Duodenal mucosa (tissue), 2 donors: ENCODE measurements around the gene ERGIC1.
"Not testable (repeated sequence)": the region's sequence is repeated elsewhere in the genome, so short reads cannot be mapped to it uniquely, and the experiment has no call there.

Experiments
- H3K27ac ChIP-seq: one replicate; pipeline ENCODE4 v1.7.0; 2013; ENCODE audit warnings: low read depth, low read length
- H3K27me3 ChIP-seq, 2 donors: one replicate each; pipeline ENCODE4 v1.7.0; 2013; ENCODE audit warnings: low read length in 2 of 2, control low read depth in 1 of 2; ENCODE audit not compliant: insufficient read depth in 2 of 2, control insufficient read depth in 1 of 2
- H3K36me3 ChIP-seq, 2 donors: one replicate each; pipeline ENCODE4 v1.7.0; 2013; ENCODE audit warnings: low read length in 2 of 2, control low read depth in 1 of 2; ENCODE audit not compliant: insufficient read depth in 2 of 2, control insufficient read depth in 1 of 2
- H3K4me1 ChIP-seq, 2 donors: one replicate each; pipeline ENCODE4 v1.7.0; 2013; ENCODE audit warnings: low read length in 2 of 2, control low read depth in 1 of 2; ENCODE audit not compliant: insufficient read depth in 2 of 2, control insufficient read depth in 1 of 2
- H3K4me3 ChIP-seq, 2 donors: one replicate each; pipeline ENCODE4 v1.7.0; 2013; ENCODE audit warnings: low read length in 2 of 2, low read depth in 1 of 2
- H3K9ac ChIP-seq, 2 donors: one replicate each; pipeline ENCODE4 v1.7.0; 2013; ENCODE audit warnings: low read length in 2 of 2, low read depth in 1 of 2
- H3K9me3 ChIP-seq, 2 donors: one replicate each; pipeline ENCODE4 v1.7.0; 2013; ENCODE audit warnings: low read length in 2 of 2, control low read depth in 1 of 2; ENCODE audit not compliant: control insufficient read depth in 1 of 2

Gene ERGIC1

GRCh38 chr5:172890659-172891058 lies 56.6 kb downstream of the ERGIC1 start:
- no peaks in the 10 kb centered on the region for H3K27me3 ChIP-seq
- no peak overlapping the region for H3K27ac ChIP-seq
- no peak overlapping the region for H3K4me3 ChIP-seq
- peaks cover 7 to 43% of the 10 kb centered on the region in 2 donors for H3K36me3 ChIP-seq
- H3K9me3 ChIP-seq: no peaks in the 10 kb centered on the region
- H3K9ac ChIP-seq: no peak overlapping the region
- H3K4me1 ChIP-seq: no peaks in the 10 kb centered on the region

- H3K4me1 ChIP-seq: no peaks in the 10 kb centered on the region
- no peaks in the 10 kb centered on the region for H3K9me3 ChIP-seq
- peaks cover 8 to 43% of the 10 kb centered on the region in 2 donors for H3K36me3 ChIP-seq
- H3K9ac ChIP-seq: no peak overlapping the region
- no peak overlapping the region for H3K4me3 ChIP-seq
- H3K27me3 ChIP-seq: no peaks in the 10 kb centered on the region
- peak overlapping the region; percentile 26 for H3K27ac ChIP-seq
These were observed 57.8 kb downstream of the ERGIC1 start for GRCh38 chr5:172891716-172892421.

GRCh38 chr5:172892713-172893112 lies 58.7 kb downstream of the ERGIC1 start:
- no peaks in the 10 kb centered on the region for H3K27me3 ChIP-seq
- no peak overlapping the region for H3K27ac ChIP-seq
- H3K36me3 ChIP-seq: peaks cover 12 to 44% of the 10 kb centered on the region in 2 donors
- H3K9me3 ChIP-seq: no peaks in the 10 kb centered on the region
- H3K4me1 ChIP-seq: peaks cover 0 to under 1% of the 10 kb centered on the region in 2 donors
- no peak overlapping the region for H3K9ac ChIP-seq
- H3K4me3 ChIP-seq: no peak overlapping the region

GRCh38 chr5:172894767-172895388 lies 60.8 kb downstream of the ERGIC1 start:
- H3K9me3 ChIP-seq: no peaks in the 10 kb centered on the region
- peaks cover 24 to 48% of the 10 kb centered on the region in 2 donors for H3K36me3 ChIP-seq
- H3K27ac ChIP-seq: no peak overlapping the region
- peaks cover 0 to 11% of the 10 kb centered on the region in 2 donors for H3K4me1 ChIP-seq
- no peaks in the 10 kb centered on the region for H3K27me3 ChIP-seq
- H3K9ac ChIP-seq: no peak overlapping the region
- no peak overlapping the region for H3K4me3 ChIP-seq

GRCh38 chr5:172895549-172895948 lies 61.5 kb downstream of the ERGIC1 start:
- H3K4me1 ChIP-seq: peaks cover 0 to 11% of the 10 kb centered on the region in 2 donors
- no peaks in the 10 kb centered on the region for H3K27me3 ChIP-seq
- no peak overlapping the region for H3K27ac ChIP-seq
- no peak overlapping the region for H3K4me3 ChIP-seq
- H3K9me3 ChIP-seq: no peaks in the 10 kb centered on the region
- no peak overlapping the region for H3K9ac ChIP-seq
- peaks cover 24 to 42% of the 10 kb centered on the region in 2 donors for H3K36me3 ChIP-seq

GRCh38 chr5:172896465-172896864 lies 62.4 kb downstream of the ERGIC1 start:
- Histone ChIP-seq H3K9me3 (no peaks in the 10 kb centered on the region), H3K4me3 (no peak overlapping the region), H3K27me3 (no peaks in the 10 kb centered on the region), H3K4me1 (peaks cover 0 to 11% of the 10 kb centered on the region in 2 donors), H3K27ac (no peak overlapping the region), H3K9ac (no peak overlapping the region), H3K36me3 (peaks cover 28 to 41% of the 10 kb centered on the region in 2 donors)

- not testable (repeated sequence) for H3K9ac ChIP-seq, H3K4me3 ChIP-seq
These were observed 63.0 kb downstream of the ERGIC1 start for GRCh38 chr5:172897067-172897466.

GRCh38 chr5:172897481-172898217 lies 63.6 kb downstream of the ERGIC1 start:
- Histone ChIP-seq H3K9me3 (no peaks in the 10 kb centered on the region), H3K36me3 (peaks cover 32 to 45% of the 10 kb centered on the region in 2 donors), H3K4me3 (peak overlapping the region in 1 of 2 donors; percentile 34), H3K9ac (peak overlapping the region in 1 of 2 donors; percentile 35), H3K27ac (peak overlapping the region; percentile 86), H3K27me3 (no peaks in the 10 kb centered on the region), H3K4me1 (peaks cover 0 to 18% of the 10 kb centered on the region in 2 donors)

More at GRCh38 chr5:172897067-172897466, 63.0 kb downstream of the ERGIC1 start:
- Histone ChIP-seq H3K36me3 (peaks cover 32 to 45% of the 10 kb centered on the region in 2 donors), H3K27ac (peak overlapping the region; percentile 86), H3K4me1 (peaks cover 0 to 14% of the 10 kb centered on the region in 2 donors)
- H3K27me3 ChIP-seq, H3K9me3 ChIP-seq: not testable (repeated sequence)

GRCh38 chr5:172898218-172898842 lies 64.3 kb downstream of the ERGIC1 start:
- Histone ChIP-seq H3K4me3 (no peak overlapping the region), H3K36me3 (peaks cover 32 to 45% of the 10 kb centered on the region in 2 donors), H3K27me3 (no peaks in the 10 kb centered on the region), H3K4me1 (peaks cover 5 to 19% of the 10 kb centered on the region in 2 donors), H3K9ac (peak overlapping the region in 1 of 2 donors; percentile 35), H3K27ac (peak overlapping the region; percentile 86), H3K9me3 (no peaks in the 10 kb centered on the region)
